GM18498 (cell line): Measurements from ENCODE around the gene TRIM7.
A peak's percentile ranks its signal among the peaks of the same experiment; 100 is the strongest.

Experiments used
- ATAC-seq: cut with Tn5 transposase; IDR thresholded peaks from one replicate; pipeline ENCODE4 v1.9.1; 2021; ENCODE audit warnings: mild to moderate bottlenecking, moderate library complexity; ENCODE audit not compliant: unreplicated experiment

The TRIM7 gene

GRCh38 chr5:181233088-181233800 is 28.2 kb upstream of the TRIM7 start:
- no peak for ATAC-seq

- ATAC-seq, result no peak
These were observed 27.6 kb upstream of the TRIM7 start for GRCh38 chr5:181232593-181232992.

GRCh38 chr5:181231432-181231831 is 26.4 kb upstream of the TRIM7 start:
- no peak for ATAC-seq

GRCh38 chr5:181230551-181230950 is 25.6 kb upstream of the TRIM7 start:
- no peak for ATAC-seq

GRCh38 chr5:181229996-181230395 is 25.0 kb upstream of the TRIM7 start:
- no peak for ATAC-seq

DNA sequence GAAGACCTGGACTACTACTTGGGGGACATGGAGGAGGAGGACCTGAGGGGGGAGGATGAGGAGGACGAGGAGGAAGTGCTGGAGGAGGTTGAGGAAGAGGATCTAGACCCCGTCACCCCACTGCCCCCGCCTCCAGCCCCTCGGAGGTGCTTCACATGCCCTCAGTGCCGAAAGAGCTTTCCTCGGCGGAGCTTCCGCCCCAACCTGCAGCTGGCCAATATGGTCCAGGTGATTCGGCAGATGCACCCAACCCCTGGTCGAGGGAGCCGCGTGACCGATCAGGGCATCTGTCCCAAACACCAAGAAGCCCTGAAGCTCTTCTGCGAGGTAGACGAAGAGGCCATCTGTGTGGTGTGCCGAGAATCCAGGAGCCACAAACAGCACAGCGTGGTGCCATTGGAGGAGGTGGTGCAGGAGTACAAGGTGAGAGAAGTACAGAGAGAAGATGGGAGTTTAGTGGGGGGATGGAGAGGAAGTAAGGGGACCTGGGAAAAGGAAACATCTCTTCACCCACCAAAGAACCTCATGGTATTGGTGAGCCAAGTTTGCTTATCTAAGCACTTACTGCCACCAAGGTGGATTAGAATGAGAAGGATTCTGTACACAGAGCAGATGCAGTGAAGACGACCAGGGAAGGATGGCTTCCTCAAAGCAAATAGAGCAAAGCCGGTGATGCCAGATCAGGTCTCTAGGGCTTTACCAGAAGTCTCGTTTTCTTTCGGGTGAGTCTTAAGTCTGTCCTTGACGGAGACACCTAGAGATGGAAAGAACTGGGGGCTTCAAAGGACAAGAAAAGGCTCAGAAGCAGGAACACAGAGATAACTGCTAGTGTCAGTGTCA is 19.6 kb upstream of the TRIM7 start:
- ATAC-seq, result no peak

- ATAC-seq, result peak; percentile 3
These were observed 18.9 kb upstream of the TRIM7 start for GRCh38 chr5:181223729-181224389.

DNA sequence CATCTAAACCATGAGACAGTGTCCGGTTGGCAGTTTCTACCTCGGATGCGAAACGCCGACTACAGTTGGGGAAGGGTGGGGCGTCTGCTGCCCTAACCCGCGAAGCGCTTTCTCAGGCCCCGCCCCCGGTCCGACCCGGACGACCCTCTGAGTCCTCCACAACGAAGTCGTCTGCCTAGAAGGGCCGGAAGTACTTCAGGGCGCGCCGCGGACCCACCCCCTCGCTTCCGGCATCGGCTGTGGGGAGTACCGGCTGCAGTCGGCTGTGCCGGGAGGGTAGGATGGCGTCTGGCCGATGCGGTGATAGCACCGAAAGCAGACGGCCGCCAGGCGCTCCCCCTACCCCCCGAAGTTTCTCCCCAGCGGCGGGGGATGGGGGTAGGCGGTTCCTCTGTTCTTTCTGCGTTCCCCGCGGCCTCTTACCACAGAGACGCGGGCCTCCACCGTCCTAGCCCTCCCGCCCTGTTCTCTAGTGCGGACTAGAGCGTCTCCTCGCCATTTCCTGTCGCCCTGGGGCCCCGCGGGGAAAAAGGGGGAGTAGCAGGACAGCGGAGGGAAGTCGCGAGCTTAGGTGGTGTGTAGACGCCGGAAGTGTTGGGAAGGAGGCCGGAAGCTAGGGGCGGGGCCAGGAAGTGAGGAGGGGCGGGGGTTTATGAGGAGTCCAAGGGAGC is 18.2 kb upstream of the TRIM7 start, which contains the start of gene TRIM41:
Gene TRIM41, plus strand, starts transcription at position 224 of the 671 bp plus-strand sequence. CDS start 719 bp downstream, outside the sequence.
- peak; percentile 71 for ATAC-seq

GRCh38 chr5:181222630-181223057 is 17.6 kb upstream of the TRIM7 start:
- no peak for ATAC-seq

- peak; percentile 28 for ATAC-seq
These were observed 17.0 kb upstream of the TRIM7 start for GRCh38 chr5:181221792-181222629.

- ATAC-seq, result no peak
These were observed 16.3 kb upstream of the TRIM7 start for GRCh38 chr5:181221105-181221791.

DNA sequence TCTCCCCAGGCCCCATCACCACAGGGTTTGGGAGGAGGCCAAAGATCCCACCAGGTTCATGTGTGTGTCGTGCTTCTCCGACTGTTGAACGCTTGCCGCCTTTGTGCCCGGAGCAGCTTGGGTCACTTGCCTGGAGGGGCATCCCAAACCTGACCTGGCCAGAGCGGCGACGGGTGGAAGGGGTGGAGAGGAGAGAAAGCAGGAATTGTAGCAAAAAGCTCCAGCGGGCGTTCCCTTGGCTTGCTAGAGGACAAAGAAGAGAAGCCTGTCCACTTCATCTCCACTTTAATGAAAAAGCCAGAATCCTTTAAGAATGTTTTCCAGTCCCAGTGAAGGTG is 15.2 kb upstream of the TRIM7 start:
- ATAC-seq, result no peak

- ATAC-seq, result no peak
These were observed 14.5 kb upstream of the TRIM7 start for GRCh38 chr5:181219262-181220177.

- ATAC-seq, result no peak
These were observed 13.8 kb upstream of the TRIM7 start for GRCh38 chr5:181218795-181219124.

DNA sequence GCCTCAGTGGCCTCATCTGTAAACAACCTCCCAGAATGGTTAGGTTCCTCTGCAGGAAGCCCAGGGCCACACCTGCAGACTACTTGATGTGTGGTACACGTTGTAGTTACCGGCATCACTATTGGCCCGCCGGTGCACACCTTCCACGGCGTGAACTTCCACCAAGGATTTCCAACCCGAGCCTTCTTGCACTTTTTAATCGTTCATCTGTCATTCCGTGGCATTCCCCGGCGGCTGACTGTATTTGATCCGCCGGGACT is 12.7 kb upstream of the TRIM7 start:
- peak; percentile 20 for ATAC-seq

DNA sequence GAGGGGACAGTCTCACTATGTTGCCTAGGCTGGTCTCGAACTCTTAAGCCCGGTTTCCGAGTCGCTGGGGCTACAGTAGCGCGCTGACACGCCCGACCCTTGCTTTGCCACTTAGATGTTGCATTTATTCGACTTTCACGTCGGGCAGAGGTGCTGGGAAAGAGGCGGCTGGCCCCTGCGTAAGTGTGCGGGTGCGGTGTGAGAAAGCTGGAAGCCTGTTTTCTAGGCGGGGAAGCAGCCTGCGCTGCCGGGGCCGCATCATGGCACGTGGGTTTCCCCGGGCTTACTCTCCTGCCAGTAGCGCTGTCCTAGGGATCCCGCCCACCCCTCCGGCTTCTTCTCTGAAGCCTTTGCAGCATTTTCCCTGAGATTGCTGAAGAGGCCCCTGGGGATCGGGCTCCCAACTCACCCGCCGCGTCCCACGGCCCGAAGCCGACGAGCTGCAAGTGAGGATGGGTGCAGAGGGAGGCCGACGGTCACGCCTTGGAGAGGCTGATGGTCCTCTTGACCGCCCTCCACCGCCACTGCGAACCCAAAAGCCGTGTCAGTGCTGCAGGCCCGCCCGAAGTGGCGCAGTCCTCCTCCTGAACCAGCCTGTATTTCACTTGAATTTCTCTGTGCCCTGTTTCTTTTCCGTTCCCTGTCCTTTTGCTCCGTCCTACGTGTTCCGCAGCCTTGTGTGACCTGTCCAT is 12.3 kb upstream of the TRIM7 start:
- ATAC-seq, result peak; percentile 28

GRCh38 chr5:181215997-181216989 is 11.3 kb upstream of the TRIM7 start:
- no peak for ATAC-seq
